H1 (cell line): ENCODE data around the gene FAM50B. TPM values are rescaled to one million over a fixed set of nuclear protein-coding genes. Genes with fewer than 3 reads are reported as not detected.

ENCODE experiments used
- CTCF ChIA-PET: fragments of 300-600 bp; sonication (Branson Sonifier 250); formaldehyde crosslinking; loops from one replicate; lab custom pipeline; 2021; ENCODE audit not compliant: partially characterized antibody; lab: Charles Lee
- POLR2A ChIA-PET: fragments of 300-600 bp; sonication (Branson Sonifier 250); formaldehyde crosslinking; loops from one replicate; lab custom pipeline; 2021; ENCODE audit warnings: inconsistent platforms; ENCODE audit not compliant: partially characterized antibody; lab: Charles Lee
- DNase-seq, 2 experiments: peaks; one replicate each; pipeline versions ENCODE4 v3.0.0 to v3.0.0-alpha.2; 2010 to 2022; ENCODE audit warnings: low spot score in 2 of 2, low read depth in 1 of 2, mixed read lengths in 1 of 2
- FAIRE-seq: peaks from 2 replicates; lab custom pipeline; 2011; peaks lifted over from hg19 to GRCh38; lab: Jason Lieb, UNC
- H2AFZ ChIP-seq: 2 replicates; pipeline ENCODE4 v1.8.1; 2012; ENCODE audit warnings: low read length, inconsistent platforms
- H2AK5ac ChIP-seq: 2 replicates; pipeline ENCODE4 v1.6.1; 2013; ENCODE audit warnings: low read depth, low read length
- H2BK120ac ChIP-seq: replicated peaks from 2 replicates; pipeline ENCODE3; 2013; ENCODE audit warnings: low read depth, low read length, inconsistent platforms
- H2BK12ac ChIP-seq: 2 replicates; pipeline ENCODE4 v1.6.1; 2013; ENCODE audit warnings: low read depth, low read length
- H2BK15ac ChIP-seq: 2 replicates; pipeline ENCODE4 v1.6.1; 2013; ENCODE audit warnings: low read length
- H2BK20ac ChIP-seq: 2 replicates; pipeline ENCODE4 v1.6.1; 2013; ENCODE audit warnings: low read length
- H2BK5ac ChIP-seq: 2 replicates; pipeline ENCODE4 v1.6.1; 2013; ENCODE audit warnings: low read depth, low read length
- H3K14ac ChIP-seq: 2 replicates; pipeline ENCODE4 v1.6.1; 2013; ENCODE audit warnings: inconsistent platforms; ENCODE audit not compliant: insufficient read length
- H3K18ac ChIP-seq: 2 replicates; pipeline ENCODE4 v1.6.1; 2013; ENCODE audit warnings: low read length; ENCODE audit errors: extremely low read depth
- H3K23ac ChIP-seq: 2 replicates; pipeline ENCODE4 v1.6.1; 2013; ENCODE audit warnings: inconsistent platforms; ENCODE audit not compliant: insufficient read length
- H3K23me2 ChIP-seq: 2 replicates; pipeline ENCODE4 v1.6.1; 2013; ENCODE audit warnings: low read depth, low read length
- H3K27ac ChIP-seq: 2 replicates; pipeline ENCODE4 v1.6.1; 2011; ENCODE audit warnings: low read depth, low read length, inconsistent platforms
- H3K27me3 ChIP-seq, 4 experiments: replicated peaks in 1 of 4; 1 replicate in 1 of 4; 2 replicates in 3 of 4; pipeline versions ENCODE4 v1.6.1 to v1.8.1; 2011 to 2013; ENCODE audit warnings: low read length in 3 of 4, mild to moderate bottlenecking in 3 of 4, inconsistent platforms in 2 of 4, mixed read lengths in 2 of 4, moderate library complexity in 1 of 4; ENCODE audit not compliant: control insufficient read depth in 3 of 4, insufficient read depth in 3 of 4; ENCODE audit errors: extremely low read depth in 1 of 4
- H3K36me3 ChIP-seq, 4 experiments: 2 replicates each; pipeline versions ENCODE4 v1.6.1 to v1.8.1; 2011 to 2013; ENCODE audit warnings: mild to moderate bottlenecking in 4 of 4, low read length in 3 of 4, moderate library complexity in 2 of 4, control low read depth in 1 of 4, inconsistent platforms in 1 of 4; ENCODE audit not compliant: insufficient read depth in 4 of 4, control insufficient read depth in 2 of 4
- H3K4ac ChIP-seq: replicated peaks from 2 replicates; pipeline ENCODE3; 2013; ENCODE audit warnings: low read length, low read depth, mixed read lengths, inconsistent platforms; ENCODE audit not compliant: insufficient read length
- H3K4me1 ChIP-seq, 4 experiments: replicated peaks in 1 of 4; 1 replicate in 1 of 4; 2 replicates in 3 of 4; pipeline versions ENCODE4 v1.6.1 to v1.8.1; 2011 to 2013; ENCODE audit warnings: low read length in 3 of 4, inconsistent platforms in 2 of 4, mixed read lengths in 1 of 4; ENCODE audit not compliant: insufficient read depth in 4 of 4, control insufficient read depth in 3 of 4
- H3K4me2 ChIP-seq, 2 experiments: 2 replicates each; pipeline versions ENCODE4 v1.6.1 to v1.8.1; 2011 to 2013; ENCODE audit warnings: low read depth in 2 of 2, low read length in 2 of 2, control low read depth in 1 of 2, inconsistent platforms in 1 of 2, mild to moderate bottlenecking in 1 of 2; ENCODE audit not compliant: insufficient read depth in 1 of 2
- H3K4me3 ChIP-seq, 4 experiments: fragments of 200-600, 300-600 bp in 1 of 4; sonication (generic), shearing (Covaris generic), sonication (Bioruptor Twin) in 1 of 4; 2 replicates each; pipeline versions ENCODE4 v1.5.1 to v1.8.1; 2011 to 2016; ENCODE audit warnings: low read length in 4 of 4, low read depth in 3 of 4, control low read depth in 2 of 4, inconsistent platforms in 2 of 4, mild to moderate bottlenecking in 2 of 4, mixed read lengths in 1 of 4, moderate library complexity in 1 of 4; ENCODE audit not compliant: insufficient read depth in 2 of 4; ENCODE audit errors: extremely low read depth in 1 of 4
- H3K56ac ChIP-seq: replicated peaks from 2 replicates; pipeline ENCODE3; 2013; ENCODE audit warnings: low read depth, mild to moderate bottlenecking, mixed read lengths, low read length, inconsistent platforms; ENCODE audit not compliant: insufficient read length
- H3K79me1 ChIP-seq: 2 replicates; pipeline ENCODE4 v1.6.1; 2013; ENCODE audit warnings: low read depth, low read length, control low read depth
- H3K79me2 ChIP-seq, 2 experiments: 2 replicates each; pipeline versions ENCODE4 v1.6.1 to v1.8.1; 2012 to 2013; ENCODE audit warnings: low read length in 2 of 2, mild to moderate bottlenecking in 2 of 2, inconsistent platforms in 1 of 2; ENCODE audit not compliant: insufficient read depth in 2 of 2, control insufficient read depth in 1 of 2
- H3K9ac ChIP-seq, 4 experiments: replicated peaks in 1 of 4; 1 replicate in 1 of 4; 2 replicates in 3 of 4; pipeline versions ENCODE4 v1.6.1 to v1.8.1; 2011 to 2013; ENCODE audit warnings: low read depth in 3 of 4, low read length in 3 of 4, control low read depth in 2 of 4, mild to moderate bottlenecking in 2 of 4, moderate library complexity in 2 of 4, inconsistent platforms in 1 of 4; ENCODE audit errors: extremely low read depth in 1 of 4
- H3K9me3 ChIP-seq, 2 experiments: 2 replicates each; pipeline versions ENCODE4 v1.6.1 to v1.8.1; 2012 to 2013; ENCODE audit warnings: mild to moderate bottlenecking in 2 of 2, moderate library complexity in 2 of 2, control low read depth in 1 of 2, inconsistent platforms in 1 of 2, low read depth in 1 of 2, low read length in 1 of 2, mixed read lengths in 1 of 2; ENCODE audit not compliant: insufficient read depth in 2 of 2
- H4K20me1 ChIP-seq, 2 experiments: replicated peaks in 1 of 2; 2 replicates each; pipeline versions ENCODE3 to v1.8.1; 2011 to 2013; ENCODE audit warnings: inconsistent platforms in 2 of 2, low read length in 2 of 2, mild to moderate bottlenecking in 1 of 2; ENCODE audit not compliant: insufficient read depth in 2 of 2, control insufficient read depth in 1 of 2
- H4K5ac ChIP-seq: 2 replicates; pipeline ENCODE4 v1.6.1; 2013; ENCODE audit warnings: low read length, low read depth, mixed read lengths, inconsistent platforms; ENCODE audit not compliant: insufficient read length
- H4K8ac ChIP-seq: 2 replicates; pipeline ENCODE4 v1.8.0; 2013; ENCODE audit warnings: mild to moderate bottlenecking, moderate library complexity, low read length, inconsistent platforms; ENCODE audit not compliant: insufficient read depth; ENCODE audit errors: extremely low read depth
- H4K91ac ChIP-seq: replicated peaks from 2 replicates; pipeline ENCODE3; 2013; ENCODE audit warnings: low read length, mixed read lengths, inconsistent platforms; ENCODE audit not compliant: insufficient read length
- CBX8 ChIP-seq: fragments of 300-800, 300-1000 bp; sonication (generic); IDR thresholded peaks from 2 replicates; pipeline ENCODE4 v1.7.1; 2016; ENCODE audit warnings: low read depth, low read length, borderline replicate concordance
- CEBPB ChIP-seq: IDR thresholded peaks from 2 replicates; pipeline ENCODE4 v1.6.1; 2012; ENCODE audit warnings: low read depth, low read length
- CHD2 ChIP-seq: IDR thresholded peaks from 2 replicates; pipeline ENCODE4 v1.6.1; 2012; ENCODE audit warnings: low read length, improper control_type of control experiment
- NANOG ChIP-seq: IDR thresholded peaks from 2 replicates; pipeline ENCODE4 v1.6.1; 2011; ENCODE audit warnings: low read length, low read depth, mild to moderate bottlenecking, inconsistent platforms; ENCODE audit not compliant: insufficient read depth, poor library complexity, severe bottlenecking
- RAD21 ChIP-seq, 2 experiments: IDR thresholded peaks in 1 of 2; conservative IDR thresholded peaks in 1 of 2; 2 replicates each; pipeline ENCODE4 v1.6.1; 2011; ENCODE audit warnings: low read depth in 2 of 2, low read length in 2 of 2, improper control_type of control experiment in 1 of 2, inconsistent platforms in 1 of 2, mild to moderate bottlenecking in 1 of 2, moderate library complexity in 1 of 2
- RFX5 ChIP-seq: IDR thresholded peaks from 2 replicates; pipeline ENCODE4 v1.6.1; 2011; ENCODE audit warnings: low read depth, low read length, improper control_type of control experiment, borderline replicate concordance
- SIN3A ChIP-seq, 2 experiments: IDR thresholded peaks in 1 of 2; conservative IDR thresholded peaks in 1 of 2; 2 replicates each; pipeline ENCODE4 v1.6.1; 2011 to 2012; ENCODE audit warnings: low read length in 2 of 2, improper control_type of control experiment in 1 of 2, low read depth in 1 of 2, mild to moderate bottlenecking in 1 of 2
- SIX5 ChIP-seq: IDR thresholded peaks from 2 replicates; pipeline ENCODE4 v1.6.1; 2011; ENCODE audit warnings: mild to moderate bottlenecking, low read depth, low read length
- SP1 ChIP-seq: IDR thresholded peaks from 2 replicates; pipeline ENCODE4 v1.6.1; 2011; ENCODE audit warnings: low read depth, low read length
- SRF ChIP-seq: IDR thresholded peaks from 2 replicates; pipeline ENCODE4 v1.6.1; 2011; ENCODE audit warnings: mild to moderate bottlenecking, low read depth, low read length, moderate library complexity
- SUZ12 ChIP-seq: fragments of 200-600 bp; sonication (generic); IDR thresholded peaks from 2 replicates; pipeline ENCODE4 v1.6.1; 2012; ENCODE audit warnings: mild to moderate bottlenecking, inconsistent platforms, low read length, moderate library complexity, mixed read lengths
- TBP ChIP-seq: IDR thresholded peaks from 2 replicates; pipeline ENCODE4 v1.6.1; 2011; ENCODE audit warnings: low read depth, low read length, improper control_type of control experiment
- ZNF274 ChIP-seq: IDR thresholded peaks from 2 replicates; pipeline ENCODE4 v1.7.0; 2012; ENCODE audit warnings: low read length, borderline replicate concordance; ENCODE audit errors: extremely low read depth
- WGBS, 2 experiments: shearing (Covaris generic) in 1 of 2; methylation state at CpG; one replicate each; pipeline versions ENCODE4 v1.1.6 to v1.1.7; 2013 to 2015; ENCODE audit warnings: low lambda C conversion rate in 2 of 2, mixed read lengths in 2 of 2, inconsistent platforms in 1 of 2, low coverage in 1 of 2, missing lambda C conversion rate in 1 of 2; ENCODE audit not compliant: insufficient replicate concordance in 2 of 2, insufficient coverage in 1 of 2, insufficient read length in 1 of 2; ENCODE audit errors: extremely low coverage in 1 of 2, missing lambda C conversion rate in 1 of 2; 5-methylcytosine and 5-hydroxymethylcytosine counted together
- polyA plus RNA-seq, 7 experiments: library from polyadenylated mRNA; depleted of rRNA in 3 of 7; stranded (reverse) in 5 of 7; unstranded in 2 of 7; fragments of >200 nt in 5 of 7; fragments of 200-250 nt in 2 of 7; gene quantifications; 1 replicate in 5 of 7; 2 replicates in 1 of 7; 4 replicates in 1 of 7; pipeline versions ENCODE4 v1.2.1 to v1.2.3, GENCODE V29; 2011 to 2013; ENCODE audit warnings: missing spikeins in 2 of 7, mixed read lengths in 2 of 7
- total RNA-seq: library from RNA; stranded (reverse); fragmentation: NEBNext Ultra II Directional; extraction: Animal tissue kit (Norgen Biotek cat#: 25700); gene quantifications from 2 replicates; pipeline ENCODE4 v1.2.1, GENCODE V29; 2021

FAM50B gene
- total and polyA plus RNA-seq, 2 of the 8 experiments (the other 6 are each of a cell fraction or from before 2014, with no cell fraction given) = 3.1 to 3.2 TPM

DNA sequence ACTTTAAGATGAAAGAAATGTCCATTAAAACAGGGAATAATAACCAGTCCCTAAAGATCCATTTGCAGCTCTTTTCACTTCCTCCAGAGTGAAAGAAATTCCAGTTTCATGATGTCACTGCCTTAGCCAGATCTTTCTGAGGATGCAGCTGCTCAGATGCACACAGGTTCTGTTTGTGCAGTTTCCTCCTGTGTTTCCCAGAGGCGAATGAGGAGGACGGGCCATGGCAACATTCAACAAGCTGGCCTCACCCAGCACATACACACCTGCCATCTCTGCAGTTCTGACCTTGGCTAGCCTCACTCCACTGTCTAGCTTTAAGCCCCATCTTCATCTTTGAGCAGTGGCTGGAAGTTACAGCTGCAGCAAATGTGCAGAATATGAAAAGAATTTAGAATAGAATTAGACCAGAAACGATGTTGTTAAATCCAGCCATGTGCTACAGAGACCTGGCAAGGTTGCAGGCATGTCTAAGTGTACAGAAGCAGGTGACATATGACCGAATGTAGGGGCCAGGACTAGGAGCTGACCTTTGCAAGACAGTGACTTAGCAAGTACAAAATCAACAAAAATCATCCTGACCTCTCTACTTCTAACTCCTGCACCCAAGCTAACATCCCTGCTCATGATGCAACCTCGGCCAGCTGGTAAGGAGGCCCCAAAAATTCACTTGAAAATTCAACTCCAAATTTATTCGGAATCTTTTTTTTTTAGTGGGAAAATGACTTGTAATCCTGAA is 35.0 kb downstream of the FAM50B start:
- no peak overlapping the region for H3K4me2 ChIP-seq
- H3K18ac ChIP-seq = no peak overlapping the region
- WGBS, 2 experiments = 92% methylated on average over 6 of the region's 6 CpGs; no CpG with 5 or more reads in 1 of the 2 experiments
- no peak overlapping the region for H3K27ac ChIP-seq
- H2BK5ac ChIP-seq = no peak overlapping the region
- H4K91ac ChIP-seq = no peak overlapping the region
- POLR2A ChIA-PET = interaction anchor here (1.4 kb wide), 1 partner anchor 22 kb away, joined by 4 read pairs; no protein-coding TSS in a partner anchor
- no peak overlapping the region for H3K4me3 ChIP-seq
- no peak overlapping the region for H4K5ac ChIP-seq
- H3K79me1 ChIP-seq = no peaks in the 10 kb centered on the region
- DNase-seq (no peak), FAIRE-seq (no peak)
- no peaks in the 10 kb centered on the region for H3K9me3 ChIP-seq
- H2AK5ac ChIP-seq = no peak overlapping the region
- H3K23me2 ChIP-seq = no peaks in the 10 kb centered on the region
- no peak overlapping the region for H2BK12ac ChIP-seq
- H2AFZ ChIP-seq = 0 out of 2 replicates have a peak overlapping the region, but pooled peaks have one; percentile 48
- H2BK20ac ChIP-seq = no peak overlapping the region
- H3K4me1 ChIP-seq = peaks cover 0 to 2% (median 0%) of the 10 kb centered on the region in 4 experiments; a peak in 2 of 7 replicates
- H3K9ac ChIP-seq = no peak overlapping the region
- H3K4ac ChIP-seq = no peak overlapping the region
- no peak overlapping the region for H2BK120ac ChIP-seq
- no peaks in the 10 kb centered on the region for H4K20me1 ChIP-seq
- H3K14ac ChIP-seq = no peak overlapping the region
- CTCF ChIA-PET = interaction anchor here (0.6 to 2.1 kb wide), 11 partner anchors 26 to 137 kb away, joined by 3 to 14 read pairs (median 5); partner anchors contain the start of gene FAM50B
- H3K36me3 ChIP-seq = no peaks in the 10 kb centered on the region
- H2BK15ac ChIP-seq = no peak overlapping the region
- H3K23ac ChIP-seq = no peak overlapping the region
- H4K8ac ChIP-seq = no peak overlapping the region
- H3K27me3 ChIP-seq = no peaks in the 10 kb centered on the region
- H3K56ac ChIP-seq = no peak overlapping the region
- no peaks in the 10 kb centered on the region for H3K79me2 ChIP-seq
- TF ChIP-seq ZNF274 (no peak), SP1 (no peak), TBP (no peak), SUZ12 (no peak), CEBPB (no peak), RAD21 (IDR thresholded peaks at IDR 0.05 in 1 of 2, conservative IDR thresholded peaks at IDR 0.05 in 1 of 2; ENCODE audit: low read depth in 2 of 2, low read length in 2 of 2) (no peak), RFX5 (no peak), SRF (no peak), NANOG (no peak), CHD2 (no peak), SIN3A (conservative IDR thresholded peaks at IDR 0.05 in 1 of 2, IDR thresholded peaks at IDR 0.05 in 1 of 2; ENCODE audit: low read depth in 1 of 2, low read length in 2 of 2) (no peak), SIX5 (no peak), CBX8 (no peak)
